HCT116 (cell line): ENCODE results near the gene GPR61.

Experiments used
- CTCF ChIP-seq, 3 experiments: fragments of 200-600 bp in 1 of 3; sonication (generic) in 1 of 3; IDR thresholded peaks in 2 of 3; conservative IDR thresholded peaks in 1 of 3; 2 replicates each; pipeline ENCODE4 v1.5.1; 2012 to 2017; ENCODE audit warnings: low read depth in 2 of 3, low read length in 2 of 3, antibody characterized with exemption in 1 of 3, borderline replicate concordance in 1 of 3, control low read depth in 1 of 3, mild to moderate bottlenecking in 1 of 3, mixed read lengths in 1 of 3, mixed run types in 1 of 3, moderate library complexity in 1 of 3; ENCODE audit not compliant: insufficient read depth in 1 of 3
- EZH2 ChIP-seq: fragments of 200-600 bp; sonication (generic); IDR thresholded peaks from 2 replicates; pipeline ENCODE4 v1.6.1; 2017; ENCODE audit warnings: antibody characterized with exemption, mixed run types
- EZH2phosphoT487 ChIP-seq: fragments of 200-600 bp; IDR thresholded peaks from 2 replicates; pipeline ENCODE4 v1.6.1; 2018; ENCODE audit warnings: antibody characterized with exemption, borderline replicate concordance
- POLR2A ChIP-seq: IDR thresholded peaks from 2 replicates; pipeline ENCODE4 v1.7.0; 2011; ENCODE audit warnings: borderline replicate concordance; ENCODE audit not compliant: insufficient read depth, insufficient read length; ENCODE audit errors: extremely low read depth
- POLR2AphosphoS5 ChIP-seq: IDR thresholded peaks from 2 replicates; pipeline ENCODE4 v1.6.1; 2011; ENCODE audit warnings: mild to moderate bottlenecking, low read depth, low read length, moderate library complexity
- SIN3A ChIP-seq: IDR thresholded peaks from 2 replicates; pipeline ENCODE4 v1.6.1; 2012; ENCODE audit warnings: low read depth
- SRF ChIP-seq: IDR thresholded peaks from 2 replicates; pipeline ENCODE4 v1.6.1; 2012; ENCODE audit warnings: low read depth
- ZBTB33 ChIP-seq: IDR thresholded peaks from 2 replicates; pipeline ENCODE4 v1.6.1; 2011; ENCODE audit warnings: mild to moderate bottlenecking, low read length, moderate library complexity; ENCODE audit not compliant: insufficient replicate concordance; ENCODE audit errors: extremely low read depth

DNA sequence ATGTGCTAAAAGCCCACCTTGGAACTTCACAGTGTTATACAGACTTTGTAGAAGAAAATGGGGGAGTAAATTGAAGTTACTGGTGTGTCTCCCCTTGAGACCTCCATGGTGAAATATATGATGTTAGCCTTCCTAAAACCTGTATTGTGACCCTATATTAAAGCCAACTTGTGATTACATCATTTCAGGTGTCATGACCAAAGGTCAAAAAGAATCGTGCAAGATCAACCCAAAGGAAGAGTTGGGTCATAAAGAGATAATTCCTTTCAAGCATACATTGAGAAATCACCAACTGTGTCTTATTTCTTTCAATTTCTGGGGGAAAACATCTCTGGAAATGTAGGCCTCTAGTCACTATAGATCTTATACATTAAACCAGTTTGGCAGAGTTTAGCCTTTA, 45.1 kb downstream of the GPR61 start:
- TF ChIP-seq CTCF (IDR thresholded peaks at IDR 0.05 in 2 of 3, conservative IDR thresholded peaks at IDR 0.05 in 1 of 3; ENCODE audit: borderline replicate concordance in 1 of 3, insufficient read depth in 1 of 3, low read depth in 2 of 3, low read length in 2 of 3) (no peak), SRF (no peak), SIN3A (no peak), POLR2A (no peak), ZBTB33 (no peak), EZH2phosphoT487 (no peak), EZH2 (no peak), POLR2AphosphoS5 (no peak)
